Stimulated activated CD8-positive, alpha-beta memory T cell treated with anti-CD3 and anti-CD28 coated beads, Interleukin-4, amount 100 ng/mL, for 24 hours (primary cell): ENCODE measurements around the gene ELP6.
"Not testable (repeated sequence)": the region's sequence is repeated elsewhere in the genome, so short reads cannot be mapped to it uniquely, and the experiment has no call there.

ENCODE experiments used
- DNase-seq: peaks from one replicate; pipeline ENCODE4 v3.0.0-alpha.2; 2020; ENCODE audit warnings: low read depth

The ELP6 gene

DNA sequence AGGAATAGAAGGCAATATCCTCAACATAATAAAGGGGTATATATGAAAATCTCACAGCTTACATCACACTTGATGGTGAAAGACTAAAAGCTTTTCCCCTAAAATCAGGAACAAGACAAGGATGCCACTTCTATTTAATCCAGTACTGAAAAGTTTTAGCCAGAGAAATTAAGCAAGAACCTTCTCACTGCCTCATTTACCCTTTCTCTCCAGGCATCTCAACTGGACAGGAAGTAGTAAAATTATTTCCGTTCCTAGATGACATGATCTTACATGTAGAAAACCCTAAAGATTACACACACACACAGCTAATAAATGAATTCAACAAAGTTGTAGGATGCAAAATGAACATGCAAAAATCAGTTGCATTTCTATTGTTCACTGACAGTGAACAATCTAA, 48.9 kb downstream of the ELP6 start:
- DNase-seq = no peak

DNA sequence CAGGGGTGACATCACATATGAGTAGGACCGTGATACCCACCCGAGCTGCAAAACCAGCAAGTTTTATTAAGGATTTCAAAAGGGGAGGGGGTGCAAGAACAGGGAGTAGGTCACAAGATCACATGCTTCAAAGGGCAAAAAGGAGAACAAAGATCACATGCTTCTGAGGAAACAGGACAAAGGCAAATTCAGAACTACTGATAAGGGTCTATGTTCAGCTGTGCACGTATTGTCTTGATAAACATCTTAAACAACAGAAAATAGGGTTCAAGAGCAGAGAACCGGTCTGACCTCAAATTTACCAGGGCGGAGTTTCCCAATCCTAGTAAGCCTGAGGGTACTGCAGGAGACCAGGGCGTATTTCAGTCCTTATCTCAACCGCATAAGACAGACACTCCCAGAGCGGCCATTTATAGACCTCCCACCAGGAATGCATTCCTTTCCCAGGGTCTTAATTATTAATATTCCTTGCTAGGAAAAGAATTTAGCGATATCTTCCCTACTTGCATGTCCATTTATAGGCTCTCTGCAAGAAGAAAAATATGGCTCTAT, 53.9 kb downstream of the ELP6 start:
- DNase-seq = not testable (repeated sequence)

GRCh38 chr3:47456984-47457383, 56.5 kb downstream of the ELP6 start:
- no peak for DNase-seq

DNA sequence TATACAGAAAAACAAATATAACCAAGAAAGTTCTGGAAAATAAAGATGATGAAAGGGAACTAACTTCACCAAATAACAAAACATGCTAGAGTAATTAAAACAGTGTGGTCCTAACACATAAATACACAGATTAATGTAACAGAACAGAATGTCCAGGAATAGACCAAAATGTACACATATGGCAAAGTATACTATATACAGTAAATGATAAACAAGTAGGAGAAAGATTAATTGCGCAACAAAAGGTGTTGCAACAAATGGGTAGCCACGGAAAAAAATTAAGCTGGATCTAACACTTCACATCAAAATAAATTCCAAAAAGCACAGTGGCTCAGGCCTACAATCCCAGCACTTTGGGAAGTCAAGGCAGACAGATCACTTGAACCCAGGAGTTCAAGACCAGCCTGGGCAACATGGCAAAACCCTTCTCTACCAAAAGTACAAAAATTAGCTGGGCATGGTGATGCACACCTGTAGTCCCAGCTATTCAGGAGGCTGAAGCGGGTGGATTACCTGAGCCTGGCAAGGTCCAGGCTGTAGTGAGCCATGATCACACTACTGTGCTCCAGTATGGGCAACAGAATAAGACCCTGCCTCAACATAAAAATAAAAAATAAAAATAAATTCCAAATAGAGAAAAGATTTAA, 57.6 kb downstream of the ELP6 start:
- no peak for DNase-seq

GRCh38 chr3:47452453-47453215, 60.9 kb downstream of the ELP6 start:
- no peak for DNase-seq
